ENCODE results near the gene IL24. TPM values are rescaled to one million over a fixed set of nuclear protein-coding genes. Genes with fewer than 3 reads are reported as not detected.

Gene IL24
- total and polyA plus RNA-seq, 12 donors = not detected

- intact Hi-C loops (cut with DNase I) = no loop called here
- Histone ChIP-seq H3K27ac (no peak overlapping the region), H3K27me3 (no peaks in the 10 kb centered on the region), H3K4me1 (replicated peaks in 1 of 2) (no peaks in the 10 kb centered on the region), H3K36me3 (replicated peaks in 1 of 2) (no peaks in the 10 kb centered on the region), H3K9me3 (replicated peaks in 1 of 3) (no peaks in the 10 kb centered on the region), H3K4me3 (no peak overlapping the region)
- no peak for DNase-seq
- TF ChIP-seq CTCF (IDR thresholded peaks at IDR 0.05) = no peak
- TF ChIP-seq POLR2A (IDR thresholded peaks at IDR 0.05) = no peak
- WGBS, 4 donors = 59 to 74% (median 67%) methylated on average over 5 of the region's 5 CpGs
These were observed 47.5 kb downstream of the IL24 start for GRCh38 chr1:206944703-206945102.

- DNase-seq = no peak
- H3K9me3 ChIP-seq (replicated peaks in 1 of 3) = no peaks in the 10 kb centered on the region
- WGBS, 4 donors = 86 to 91% (median 90%) methylated on average over 4 of the region's 4 CpGs
- no peak overlapping the region for H3K27ac ChIP-seq
- H3K27me3 ChIP-seq = no peaks in the 10 kb centered on the region
- H3K4me1 ChIP-seq (replicated peaks in 1 of 2) = no peaks in the 10 kb centered on the region
- H3K4me3 ChIP-seq = no peak overlapping the region
- intact Hi-C loops (cut with DNase I) = no loop called here
- no peak for TF ChIP-seq POLR2A (IDR thresholded peaks at IDR 0.05)
- TF ChIP-seq CTCF (IDR thresholded peaks at IDR 0.05) = no peak
- no peaks in the 10 kb centered on the region for H3K36me3 ChIP-seq (replicated peaks in 1 of 2)
These were observed 48.5 kb downstream of the IL24 start for GRCh38 chr1:206945779-206946178.

GRCh38 chr1:206946261-206946660 is 49.0 kb downstream of the IL24 start, which contains the start of gene PIGR:
Gene PIGR (minus strand): TSS chr1:206946466. CDS start chr1:206940531, 5,935 bp downstream.
- DNase-seq = no peak
- Histone ChIP-seq H3K27me3 (no peaks in the 10 kb centered on the region), H3K27ac (no peak within 1 kb of the TSS), H3K9me3 (replicated peaks in 1 of 3) (no peaks in the 10 kb centered on the region), H3K36me3 (replicated peaks in 1 of 2) (no peaks in the 10 kb centered on the region), H3K4me3 (no peak within 1 kb of the TSS), H3K4me1 (replicated peaks in 1 of 2) (no peaks in the 10 kb centered on the region)
- intact Hi-C loops (cut with DNase I) = no loop called here
- 40 to 61% (median 51%) methylated on average over 7 of the region's 7 CpGs for WGBS, 4 donors
- TF ChIP-seq POLR2A (IDR thresholded peaks at IDR 0.05) = no peak

GRCh38 chr1:206947255-206947654 is 50.0 kb downstream of the IL24 start:
- TF ChIP-seq CTCF (IDR thresholded peaks at IDR 0.05) (no peak), POLR2A (IDR thresholded peaks at IDR 0.05) (no peak)
- H3K27ac ChIP-seq = no peak overlapping the region
- 79 to 89% (median 84%) methylated on average over 1 to 3 of the region's 3 CpGs for WGBS, 4 donors

GRCh38 chr1:206949208-206949607 is 52.0 kb downstream of the IL24 start:
- TF ChIP-seq CTCF (IDR thresholded peaks at IDR 0.05) = no peak
- no peak for TF ChIP-seq POLR2A (IDR thresholded peaks at IDR 0.05)
- Histone ChIP-seq H3K27me3 (no peaks in the 10 kb centered on the region), H3K27ac (no peak overlapping the region), H3K36me3 (replicated peaks in 1 of 2) (no peaks in the 10 kb centered on the region), H3K4me1 (replicated peaks in 1 of 2) (no peaks in the 10 kb centered on the region), H3K4me3 (no peak overlapping the region), H3K9me3 (replicated peaks in 1 of 3) (no peaks in the 10 kb centered on the region)
- WGBS, 4 donors = 71 to 83% (median 76%) methylated on average over 4 of the region's 4 CpGs
- peak in 1 of 7 donors; percentile 11 for DNase-seq
- intact Hi-C loops (cut with DNase I) = no loop called here

More at GRCh38 chr1:206947255-206947654, 50.0 kb downstream of the IL24 start:
- Histone ChIP-seq H3K27me3 (no peaks in the 10 kb centered on the region), H3K9me3 (replicated peaks in 1 of 3) (no peaks in the 10 kb centered on the region), H3K4me1 (replicated peaks in 1 of 2) (no peaks in the 10 kb centered on the region), H3K4me3 (no peak overlapping the region), H3K36me3 (replicated peaks in 1 of 2) (no peaks in the 10 kb centered on the region)
- intact Hi-C loops (cut with DNase I) = no loop called here
- DNase-seq = no peak
